AG10803 (cell line): ENCODE results near the gene FLT1.

Experiments used
- DNase-seq: peaks from one replicate; pipeline ENCODE4 v3.0.0; 2010; ENCODE audit warnings: low read depth
- H3K4me3 ChIP-seq: 2 replicates; pipeline ENCODE4 v1.5.1; 2011; ENCODE audit warnings: mild to moderate bottlenecking, low read length, control low read depth
- CTCF ChIP-seq: conservative IDR thresholded peaks from 2 replicates; pipeline ENCODE4 v1.5.1; 2011; ENCODE audit warnings: mild to moderate bottlenecking, low read length, control low read depth, inconsistent platforms

Gene FLT1

GRCh38 chr13:28494778-28495537, at the start of gene FLT1:
TSS of gene FLT1 (minus strand) at chr13:28495128. CDS start at chr13:28494843, 285 bp downstream.
- no peak for TF ChIP-seq CTCF
- H3K4me3 ChIP-seq, result peak within 1 kb of the TSS; percentile 57
- DNase-seq, result no peak

- TF ChIP-seq CTCF, result no peak
- no peak for DNase-seq
- H3K4me3 ChIP-seq, result no peak overlapping the region
These were observed 49.1 kb upstream of the FLT1 start for GRCh38 chr13:28544026-28544425.

- DNase-seq, result no peak
- TF ChIP-seq CTCF, result no peak
- no peak overlapping the region for H3K4me3 ChIP-seq
These were observed 47.9 kb upstream of the FLT1 start for GRCh38 chr13:28542804-28543203.

- H3K4me3 ChIP-seq, result no peak overlapping the region
- DNase-seq, result no peak
- TF ChIP-seq CTCF, result no peak
These were observed 47.0 kb upstream of the FLT1 start for GRCh38 chr13:28541966-28542365.

GRCh38 chr13:28540612-28541011, 45.7 kb upstream of the FLT1 start:
- TF ChIP-seq CTCF, result no peak
- no peak for DNase-seq
- H3K4me3 ChIP-seq, result no peak overlapping the region

GRCh38 chr13:28539625-28540286, 44.8 kb upstream of the FLT1 start:
- TF ChIP-seq CTCF, result no peak
- DNase-seq, result no peak
- H3K4me3 ChIP-seq, result no peak overlapping the region

GRCh38 chr13:28538932-28539331, 44.0 kb upstream of the FLT1 start:
- TF ChIP-seq CTCF, result no peak
- no peak for DNase-seq
- H3K4me3 ChIP-seq, result no peak overlapping the region
